Chondrocyte (in vitro differentiated cells): ENCODE results near the gene ECD. TPM values are rescaled to one million over a fixed set of nuclear protein-coding genes. Genes with fewer than 3 reads are reported as not detected.

Experiments
- DNase-seq: peaks from one replicate; pipeline ENCODE4 v3.0.0; 2021; ENCODE audit warnings: mixed read lengths, low spot score
- H3K27ac Mint-ChIP-seq: one replicate; pipeline ENCODE4 v1.8.0; 2021; ENCODE audit warnings: mild to moderate bottlenecking, moderate library complexity, mixed read lengths; ENCODE audit not compliant: unreplicated experiment
- H3K27me3 Mint-ChIP-seq: 2 replicates; pipeline ENCODE4 v1.8.0; 2021; ENCODE audit warnings: low read depth, mixed read lengths
- H3K36me3 Mint-ChIP-seq: 2 replicates; pipeline ENCODE4 v1.8.0; 2021; ENCODE audit warnings: low read depth, mixed read lengths
- H3K4me1 Mint-ChIP-seq: 2 replicates; pipeline ENCODE4 v1.8.0; 2021; ENCODE audit warnings: low read depth, mild to moderate bottlenecking, mixed read lengths
- H3K4me3 Mint-ChIP-seq: one replicate; pipeline ENCODE4 v1.8.0; 2021; ENCODE audit warnings: mild to moderate bottlenecking, moderate library complexity, mixed read lengths; ENCODE audit not compliant: unreplicated experiment
- H3K9me3 Mint-ChIP-seq: 2 replicates; pipeline ENCODE4 v1.8.0; 2021; ENCODE audit warnings: low read depth, mixed read lengths
- total RNA-seq: library from RNA; stranded (reverse); gene quantifications from 3 replicates; pipeline ENCODE4 v1.2.1, GENCODE V29; 2021
- TF ChIP-seq, protein P1 (sequence below): fragments of 200-600 bp; sonication (generic); IDR thresholded peaks from 2 replicates; pipeline ENCODE4 v1.5.0; 2021; ENCODE audit warnings: antibody characterized with exemption, mild to moderate bottlenecking, moderate library complexity

The ECD gene
- total RNA-seq, 1 donor from 2014 or later, result 26.6 TPM

GRCh38 chr10:73186266-73186665, 18.5 kb upstream of the ECD start:
- H3K27me3 Mint-ChIP-seq, result no peaks in the 10 kb centered on the region
- no peak overlapping the region for H3K4me3 Mint-ChIP-seq
- no peaks in the 10 kb centered on the region for H3K4me1 Mint-ChIP-seq
- TF ChIP-seq, protein P1, sequence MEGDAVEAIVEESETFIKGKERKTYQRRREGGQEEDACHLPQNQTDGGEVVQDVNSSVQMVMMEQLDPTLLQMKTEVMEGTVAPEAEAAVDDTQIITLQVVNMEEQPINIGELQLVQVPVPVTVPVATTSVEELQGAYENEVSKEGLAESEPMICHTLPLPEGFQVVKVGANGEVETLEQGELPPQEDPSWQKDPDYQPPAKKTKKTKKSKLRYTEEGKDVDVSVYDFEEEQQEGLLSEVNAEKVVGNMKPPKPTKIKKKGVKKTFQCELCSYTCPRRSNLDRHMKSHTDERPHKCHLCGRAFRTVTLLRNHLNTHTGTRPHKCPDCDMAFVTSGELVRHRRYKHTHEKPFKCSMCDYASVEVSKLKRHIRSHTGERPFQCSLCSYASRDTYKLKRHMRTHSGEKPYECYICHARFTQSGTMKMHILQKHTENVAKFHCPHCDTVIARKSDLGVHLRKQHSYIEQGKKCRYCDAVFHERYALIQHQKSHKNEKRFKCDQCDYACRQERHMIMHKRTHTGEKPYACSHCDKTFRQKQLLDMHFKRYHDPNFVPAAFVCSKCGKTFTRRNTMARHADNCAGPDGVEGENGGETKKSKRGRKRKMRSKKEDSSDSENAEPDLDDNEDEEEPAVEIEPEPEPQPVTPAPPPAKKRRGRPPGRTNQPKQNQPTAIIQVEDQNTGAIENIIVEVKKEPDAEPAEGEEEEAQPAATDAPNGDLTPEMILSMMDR, result no peak
- DNase-seq, result no peak
- no peak overlapping the region for H3K27ac Mint-ChIP-seq
- peaks cover 5% of the 10 kb centered on the region for H3K9me3 Mint-ChIP-seq
- peaks cover 19% of the 10 kb centered on the region for H3K36me3 Mint-ChIP-seq

DNA sequence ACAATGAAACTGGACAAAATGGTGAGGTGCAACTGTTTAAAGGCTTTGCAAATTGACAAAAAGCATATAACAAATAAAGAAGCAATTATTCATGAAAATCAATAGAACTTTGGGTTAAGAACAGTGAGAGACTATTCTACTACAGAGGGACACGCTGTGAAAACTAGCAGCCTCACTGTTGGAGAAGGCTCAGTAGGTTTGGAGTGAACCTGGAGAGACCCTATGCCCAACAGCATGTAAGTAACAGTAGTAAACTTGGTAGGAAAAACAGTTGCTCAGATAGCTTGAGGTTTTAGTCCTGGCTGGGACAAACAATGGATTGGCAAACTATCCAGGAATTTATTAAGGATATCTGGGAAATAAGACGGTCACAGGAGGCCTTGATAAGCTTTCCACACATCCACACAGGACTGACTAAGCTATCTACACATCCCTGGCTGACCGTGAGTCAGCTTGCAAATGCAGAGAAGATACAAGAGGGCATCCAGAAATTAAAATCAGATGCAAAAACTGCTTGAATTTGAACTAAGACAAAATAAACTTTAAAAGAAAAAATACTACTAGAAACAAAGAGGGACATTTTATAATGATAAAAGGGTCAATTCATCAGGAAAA, 16.0 kb upstream of the ECD start:
- Mint-ChIP-seq H3K27me3 (no peaks in the 10 kb centered on the region), H3K9me3 (peaks cover 6% of the 10 kb centered on the region), H3K4me1 (no peaks in the 10 kb centered on the region), H3K36me3 (peaks cover 26% of the 10 kb centered on the region), H3K4me3 (no peak overlapping the region), H3K27ac (no peak overlapping the region)
- TF ChIP-seq, protein P1, result no peak
- DNase-seq, result no peak

DNA sequence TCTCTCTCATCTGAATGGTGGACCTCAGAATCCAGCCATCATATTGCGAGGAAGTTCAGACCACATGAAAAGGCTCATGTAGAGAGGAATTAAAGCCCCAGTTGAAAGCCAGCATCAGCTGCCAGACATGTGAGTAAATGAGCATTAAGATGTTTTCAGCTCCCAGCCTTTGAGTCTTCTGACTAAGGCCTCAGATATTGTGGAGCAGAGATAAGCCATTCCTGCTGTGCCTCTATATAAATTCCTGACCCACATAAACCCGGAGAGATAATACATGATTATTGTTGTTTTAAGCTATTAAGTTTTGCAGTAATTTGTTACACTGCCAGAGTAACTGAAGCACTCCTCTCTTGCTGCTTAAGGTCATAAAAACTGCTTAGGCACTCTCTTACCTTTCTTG, 14.8 kb upstream of the ECD start:
- DNase-seq, result no peak

DNA sequence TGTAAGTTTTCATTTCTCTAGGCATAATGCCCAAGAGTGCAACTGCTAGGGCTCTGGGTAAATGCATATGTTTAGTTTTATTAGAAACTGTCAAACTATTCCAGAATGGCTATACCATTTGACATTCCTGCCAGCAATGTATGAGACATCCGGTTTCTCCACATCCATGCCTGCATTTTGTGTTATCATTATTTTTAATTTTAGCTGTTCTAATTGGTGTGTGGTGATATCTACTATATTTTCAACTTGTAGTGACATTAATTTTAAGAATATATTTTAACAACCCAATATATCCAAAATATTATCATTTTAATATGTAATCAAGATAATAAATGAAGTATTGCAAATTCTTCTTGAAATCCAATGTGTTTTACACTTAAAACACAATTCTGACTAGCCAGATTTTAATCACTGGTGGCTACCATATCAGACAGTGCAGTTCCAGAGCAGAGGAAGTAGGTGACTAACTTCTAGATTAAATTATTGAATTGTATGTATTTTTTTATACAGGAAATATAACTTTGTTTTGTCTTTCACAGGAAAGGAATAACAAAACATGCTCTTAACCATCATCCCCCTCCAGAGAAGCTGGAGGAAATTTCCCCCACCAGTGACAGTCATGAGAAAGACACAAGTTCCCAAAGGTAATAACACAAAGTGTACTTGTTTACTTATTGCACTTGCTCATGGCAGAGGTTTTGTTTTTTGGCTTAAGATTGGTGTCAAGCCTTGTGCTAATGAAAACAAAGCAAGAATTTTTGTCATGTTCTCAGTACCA, 6.5 kb upstream of the ECD start:
- H3K36me3 Mint-ChIP-seq, result peaks cover 4% of the 10 kb centered on the region
- H3K27ac Mint-ChIP-seq, result no peak overlapping the region
- DNase-seq, result no peak
- no peaks in the 10 kb centered on the region for H3K4me1 Mint-ChIP-seq
- TF ChIP-seq, protein P1, result no peak
- no peaks in the 10 kb centered on the region for H3K9me3 Mint-ChIP-seq
- H3K4me3 Mint-ChIP-seq, result no peak overlapping the region
- H3K27me3 Mint-ChIP-seq, result no peaks in the 10 kb centered on the region

More for the DNA sequence above, 14.8 kb upstream of the ECD start:
- no peaks in the 10 kb centered on the region for H3K4me1 Mint-ChIP-seq
- no peak overlapping the region for H3K4me3 Mint-ChIP-seq
- no peaks in the 10 kb centered on the region for H3K27me3 Mint-ChIP-seq
- TF ChIP-seq, protein P1, result no peak
- peaks cover 6% of the 10 kb centered on the region for H3K9me3 Mint-ChIP-seq
- H3K36me3 Mint-ChIP-seq, result peaks cover 26% of the 10 kb centered on the region
- no peak overlapping the region for H3K27ac Mint-ChIP-seq

GRCh38 chr10:73172867-73173266, 5.1 kb upstream of the ECD start:
- Mint-ChIP-seq H3K9me3 (no peaks in the 10 kb centered on the region), H3K36me3 (peaks cover 3% of the 10 kb centered on the region), H3K27me3 (no peaks in the 10 kb centered on the region), H3K4me1 (peaks cover 6% of the 10 kb centered on the region), H3K4me3 (no peak overlapping the region), H3K27ac (no peak overlapping the region)
- DNase-seq, result no peak
- TF ChIP-seq, protein P1, result no peak
